GM12878 (cell line): Measurements from ENCODE around the gene ZYG11A. TPM values are rescaled to one million over a fixed set of nuclear protein-coding genes. Genes with fewer than 3 reads are reported as not detected.

Source experiments
- ATAC-seq: fragments of 200-7000 bp; cut with Tn5 transposase; 3 replicates; pipeline ENCODE4 v1.9.1; 2020; ENCODE audit warnings: mild to moderate bottlenecking, moderate library complexity
- BruUV-seq: library from RNA; stranded (reverse); fragments of 400-500 nt; replicated peaks from 2 replicates; lab custom pipeline; 2021; lab: Mats Ljungman, UMichigan
- CTCF ChIA-PET: fragments of 300-600 bp; sonication (Branson Sonifier 250); formaldehyde crosslinking; extraction: SDS; loops from one replicate; lab custom pipeline; 2021; ENCODE audit warnings: inconsistent platforms; lab: Yijun Ruan, JAX
- POLR2A ChIA-PET: fragments of 350-600 bp; formaldehyde crosslinking; extraction: SDS; loops from one replicate; lab custom pipeline; 2021; ENCODE audit warnings: inconsistent platforms; lab: Charles Lee
- RAD21 ChIA-PET: fragments of 300-600 bp; sonication (Branson Sonifier 250); formaldehyde crosslinking; loops from one replicate; lab custom pipeline; 2023; ENCODE audit warnings: antibody characterized with exemption; ENCODE audit not compliant: unreplicated experiment; lab: Charles Lee
- SMC1A ChIA-PET: fragments of 300-600 bp; sonication (Branson Sonifier 250); formaldehyde crosslinking; loops from one replicate; lab custom pipeline; 2023; ENCODE audit not compliant: unreplicated experiment, uncharacterized antibody; lab: Charles Lee
- DNase-seq: peaks from one replicate; pipeline ENCODE4 v3.0.0-alpha.2; 2011; ENCODE audit warnings: low read depth, low spot score
- FAIRE-seq: peaks from 3 replicates; lab custom pipeline; 2011; peaks lifted over from hg19 to GRCh38; lab: Jason Lieb, UNC
- H2AFZ ChIP-seq: 2 replicates; pipeline ENCODE4 v1.6.0; 2011; ENCODE audit warnings: low read depth, low read length, control low read depth; ENCODE audit not compliant: control insufficient read depth
- H3K27ac ChIP-seq: 2 replicates; pipeline ENCODE4 v1.5.1; 2011; ENCODE audit warnings: control low read depth; ENCODE audit not compliant: control insufficient read depth, insufficient read depth
- H3K27me3 ChIP-seq, 2 experiments: replicated peaks in 1 of 2; 2 replicates each; pipeline versions ENCODE4 v1.6.0 to v1.6.1; 2011; ENCODE audit warnings: low read length in 1 of 2; ENCODE audit not compliant: control insufficient read depth in 2 of 2, insufficient read depth in 2 of 2
- H3K36me3 ChIP-seq, 2 experiments: 2 replicates each; pipeline ENCODE4 v1.5.1; 2011; ENCODE audit warnings: low read length in 1 of 2; ENCODE audit not compliant: control insufficient read depth in 2 of 2, insufficient read depth in 2 of 2
- H3K4me1 ChIP-seq: 2 replicates; pipeline ENCODE4 v1.6.1; 2011; ENCODE audit warnings: mild to moderate bottlenecking, low read length, moderate library complexity, mixed read lengths; ENCODE audit not compliant: control insufficient read depth, insufficient read depth
- H3K4me2 ChIP-seq: 2 replicates; pipeline ENCODE4 v1.6.0; 2011; ENCODE audit warnings: control low read depth; ENCODE audit not compliant: control insufficient read depth, insufficient read depth
- H3K4me3 ChIP-seq: fragments of 200-600 bp; sonication (generic); 2 replicates; pipeline ENCODE4 v1.5.1; 2016
- H3K79me2 ChIP-seq: 2 replicates; pipeline ENCODE4 v1.6.0; 2011; ENCODE audit warnings: low read length; ENCODE audit not compliant: control insufficient read depth, insufficient read depth
- H3K9ac ChIP-seq: 2 replicates; pipeline ENCODE4 v1.8.0; 2011; ENCODE audit warnings: low read length, control low read depth, mixed read lengths; ENCODE audit not compliant: control insufficient read depth, insufficient read depth
- H3K9me3 ChIP-seq: replicated peaks from 3 replicates; pipeline ENCODE4 v1.5.1; 2011; ENCODE audit warnings: mild to moderate bottlenecking, low read length; ENCODE audit not compliant: control insufficient read depth, insufficient read depth
- H4K20me1 ChIP-seq: 2 replicates; pipeline ENCODE4 v1.6.0; 2011; ENCODE audit not compliant: control insufficient read depth, insufficient read depth
- BHLHE40 ChIP-seq, 2 experiments: fragments of 450-650 bp in 1 of 2; IDR thresholded peaks; 2 replicates each; pipeline ENCODE4 v1.6.1; 2011 to 2017; ENCODE audit warnings: low read depth in 2 of 2, borderline replicate concordance in 1 of 2, improper control_type of control experiment in 1 of 2, low read length in 1 of 2, mild to moderate bottlenecking in 1 of 2
- CBX5 ChIP-seq: sonication (generic); IDR thresholded peaks from 2 replicates; pipeline ENCODE4 v1.6.1; 2016; ENCODE audit warnings: low read depth, moderate library complexity, mild to moderate bottlenecking, inconsistent platforms
- FOXM1 ChIP-seq: IDR thresholded peaks from 2 replicates; pipeline ENCODE4 v1.6.1; 2012; ENCODE audit warnings: low read depth, mild to moderate bottlenecking, inconsistent platforms, low read length, moderate library complexity
- NRF1 ChIP-seq: conservative IDR thresholded peaks from 2 replicates; pipeline ENCODE4 v1.6.1; 2011; ENCODE audit warnings: mild to moderate bottlenecking, low read depth, low read length, improper control_type of control experiment
- SIX5 ChIP-seq: IDR thresholded peaks from 2 replicates; pipeline ENCODE4 v1.6.1; 2011; ENCODE audit warnings: mild to moderate bottlenecking, low read depth, low read length, moderate library complexity; ENCODE audit not compliant: severe bottlenecking
- SMAD5 ChIP-seq: IDR thresholded peaks from 2 replicates; pipeline ENCODE4 v1.6.1; 2016; ENCODE audit warnings: antibody characterized with exemption, low read depth
- SREBF2 ChIP-seq: IDR thresholded peaks from 2 replicates; pipeline ENCODE4 v1.6.1; 2012; ENCODE audit warnings: mild to moderate bottlenecking, low read length
- SRF ChIP-seq, 2 experiments: IDR thresholded peaks; 2 replicates each; pipeline ENCODE4 v1.6.1; 2011; ENCODE audit warnings: low read depth in 2 of 2, low read length in 2 of 2, mild to moderate bottlenecking in 1 of 2, moderate library complexity in 1 of 2
- WRNIP1 ChIP-seq: IDR thresholded peaks from 2 replicates; pipeline ENCODE4 v1.6.1; 2011; ENCODE audit warnings: low read depth, low read length, improper control_type of control experiment, borderline replicate concordance
- ZNF24 ChIP-seq: fragments of 450-650 bp; IDR thresholded peaks from 2 replicates; pipeline ENCODE4 v1.6.1; 2017; ENCODE audit warnings: antibody characterized with exemption, mild to moderate bottlenecking
- WGBS: methylation state at CpG from one replicate; pipeline ENCODE4 v1.1.6; 2016; ENCODE audit warnings: low lambda C conversion rate; ENCODE audit not compliant: insufficient replicate concordance, insufficient coverage; ENCODE audit errors: missing lambda C conversion rate; 5-methylcytosine and 5-hydroxymethylcytosine counted together
- in situ Hi-C: fragments of 300-500 bp; cut with MboI; formaldehyde crosslinking; loops from 9 replicates; pipeline ENCODE4 v1.14.3; 2018; ENCODE audit warnings: mixed read lengths
- intact Hi-C: fragments of 100-400 bp; cut with micrococcal nuclease; formaldehyde crosslinking; loops from one replicate; pipeline ENCODE4 v1.14.2; 2022; ENCODE audit not compliant: unreplicated experiment
- polyA plus RNA-seq, 11 experiments: library from polyadenylated mRNA; depleted of rRNA in 4 of 11; unstranded in 6 of 11; stranded (reverse) in 5 of 11; fragments of >200 nt; fragmentation: Nextera tagmentation in 4 of 11; fragmentation: Illumina TruSeq in 1 of 11; extraction: Ambion mirVana in 4 of 11; extraction: Trizol in 1 of 11; gene quantifications; 1 replicate in 1 of 11; 2 replicates in 10 of 11; pipeline versions ENCODE4 v1.2.1 to v1.2.3, GENCODE V29; 2011 to 2016; ENCODE audit warnings: inconsistent platforms in 2 of 11, missing spikeins in 2 of 11, low read depth in 1 of 11
- total RNA-seq, 4 experiments: library from RNA; depleted of rRNA in 3 of 4; stranded (reverse); fragments of >200 nt in 3 of 4; fragmentation: Illumina TruSeq in 1 of 4; extraction: Trizol in 1 of 4; gene quantifications; 2 replicates each; pipeline versions ENCODE4 v1.2.1 to v1.2.3, GENCODE V29; 2013 to 2021
- TF ChIP-seq, protein P1 (sequence below): fragments of 450-650 bp; IDR thresholded peaks from 2 replicates; pipeline ENCODE4 v1.6.1; 2018; ENCODE audit warnings: borderline replicate concordance, mild to moderate bottlenecking; ENCODE audit not compliant: partially characterized antibody
- TF ChIP-seq, protein P2 (sequence below): fragments of 450-650 bp; formaldehyde crosslinking; IDR thresholded peaks from 2 replicates; pipeline ENCODE4 v1.5.0; 2022; ENCODE audit warnings: mild to moderate bottlenecking, missing genetic modification characterization
- TF ChIP-seq, protein P3 (sequence below): IDR thresholded peaks from 2 replicates; pipeline ENCODE4 v1.6.1; 2012; ENCODE audit warnings: low read length, inconsistent platforms
- TF ChIP-seq, protein P4 (sequence below): IDR thresholded peaks from 2 replicates; pipeline ENCODE4 v1.6.1; 2011; ENCODE audit warnings: low read depth, mild to moderate bottlenecking, low read length, moderate library complexity, borderline replicate concordance; ENCODE audit errors: extremely low read depth

ZYG11A gene
- total and polyA plus RNA-seq, 10 of the 15 experiments (the other 5 are each of a cell fraction or from before 2014, with no cell fraction given), result 0.22 to 6.4 (median 0.68) TPM

DNA sequence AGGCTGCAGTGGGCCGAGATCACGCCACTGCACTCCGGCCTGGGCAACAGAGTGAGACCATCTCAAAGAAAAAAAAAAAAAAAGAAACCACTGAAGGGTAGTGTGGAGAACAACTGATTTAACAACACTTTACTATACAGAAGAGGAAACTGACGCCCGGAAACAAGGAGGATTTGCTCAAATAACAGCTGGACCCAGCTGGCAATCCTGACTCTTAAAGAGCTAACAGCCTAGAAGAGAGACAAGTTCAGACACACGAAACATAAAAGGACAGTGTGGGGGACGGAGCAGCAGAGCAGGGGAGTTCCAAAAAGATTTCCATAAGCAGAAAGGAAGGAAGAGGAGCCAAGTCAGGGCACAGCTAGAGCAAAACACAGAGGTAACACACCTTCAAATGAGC lies 74.6 kb downstream of the ZYG11A start (continued):
- TF ChIP-seq, protein P1, sequence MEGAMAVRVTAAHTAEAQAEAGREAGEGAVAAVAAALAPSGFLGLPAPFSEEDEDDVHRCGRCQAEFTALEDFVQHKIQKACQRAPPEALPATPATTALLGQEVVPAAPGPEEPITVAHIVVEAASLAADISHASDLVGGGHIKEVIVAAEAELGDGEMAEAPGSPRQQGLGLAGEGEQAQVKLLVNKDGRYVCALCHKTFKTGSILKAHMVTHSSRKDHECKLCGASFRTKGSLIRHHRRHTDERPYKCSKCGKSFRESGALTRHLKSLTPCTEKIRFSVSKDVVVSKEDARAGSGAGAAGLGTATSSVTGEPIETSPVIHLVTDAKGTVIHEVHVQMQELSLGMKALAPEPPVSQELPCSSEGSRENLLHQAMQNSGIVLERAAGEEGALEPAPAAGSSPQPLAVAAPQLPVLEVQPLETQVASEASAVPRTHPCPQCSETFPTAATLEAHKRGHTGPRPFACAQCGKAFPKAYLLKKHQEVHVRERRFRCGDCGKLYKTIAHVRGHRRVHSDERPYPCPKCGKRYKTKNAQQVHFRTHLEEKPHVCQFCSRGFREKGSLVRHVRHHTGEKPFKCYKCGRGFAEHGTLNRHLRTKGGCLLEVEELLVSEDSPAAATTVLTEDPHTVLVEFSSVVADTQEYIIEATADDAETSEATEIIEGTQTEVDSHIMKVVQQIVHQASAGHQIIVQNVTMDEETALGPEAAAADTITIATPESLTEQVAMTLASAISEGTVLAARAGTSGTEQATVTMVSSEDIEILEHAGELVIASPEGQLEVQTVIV, result no peak
- TF ChIP-seq WRNIP1, result no peak
- TF ChIP-seq, all 136 proteins: peak for 0

DNA sequence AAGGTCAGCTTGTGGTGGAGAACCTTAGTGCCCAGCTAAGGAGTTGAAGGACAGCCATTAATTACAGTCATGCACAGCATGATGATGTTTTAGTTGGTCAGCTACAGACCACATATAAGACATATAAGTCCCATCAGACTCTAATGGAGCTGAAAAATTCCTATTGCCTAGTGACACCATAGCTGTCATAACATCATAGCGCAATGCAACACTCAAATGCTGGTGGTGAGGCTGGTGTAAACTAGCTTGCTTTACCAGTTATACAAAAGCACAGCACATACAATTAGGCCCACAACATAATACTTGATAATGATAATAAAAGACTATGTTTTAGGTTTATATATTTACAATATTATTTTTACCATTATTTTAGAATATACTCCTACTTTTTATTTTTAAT lies 75.0 kb downstream of the ZYG11A start:
- DNase-seq (no peak), FAIRE-seq (no peak), ATAC-seq (no peak)
- no peaks in the 10 kb centered on the region for H3K36me3 ChIP-seq
- POLR2A ChIA-PET, result no interaction called here
- 100% methylated on average over 1 of the region's 1 CpG for WGBS
- H3K27ac ChIP-seq, result no peak overlapping the region
- H3K4me2 ChIP-seq, result no peak overlapping the region
- H3K4me1 ChIP-seq, result no peaks in the 10 kb centered on the region
- no TSS peak for BruUV-seq
- H3K9ac ChIP-seq, result no peak overlapping the region
- RAD21 ChIA-PET, result no interaction called here
- SMC1A ChIA-PET, result interaction anchor here (0.6 to 1.1 kb wide), 3 partner anchors 12 to 281 kb away, joined by 3 to 4 read pairs (median 3); no protein-coding TSS in a partner anchor
- in situ Hi-C loops (loop anchor here (25.0 kb wide), 1 partner anchor 270 kb away; the partner anchor contains the start of gene CPT2), intact Hi-C loops (no loop called here)
- no peaks in the 10 kb centered on the region for H3K9me3 ChIP-seq
- H4K20me1 ChIP-seq, result no peaks in the 10 kb centered on the region
- H3K4me3 ChIP-seq, result no peak overlapping the region
- no peaks in the 10 kb centered on the region for H3K27me3 ChIP-seq
- H3K79me2 ChIP-seq, result no peaks in the 10 kb centered on the region
- CTCF ChIA-PET, result interaction anchor here (1.1 to 1.3 kb wide), 2 partner anchors 12 to 265 kb away, joined by 3 to 4 read pairs; no protein-coding TSS in a partner anchor
- H2AFZ ChIP-seq, result no peak overlapping the region
- no peak for TF ChIP-seq NRF1
- no peak for TF ChIP-seq ZNF24
- TF ChIP-seq FOXM1, result no peak
- no peak for TF ChIP-seq SIX5
- TF ChIP-seq, protein P2, sequence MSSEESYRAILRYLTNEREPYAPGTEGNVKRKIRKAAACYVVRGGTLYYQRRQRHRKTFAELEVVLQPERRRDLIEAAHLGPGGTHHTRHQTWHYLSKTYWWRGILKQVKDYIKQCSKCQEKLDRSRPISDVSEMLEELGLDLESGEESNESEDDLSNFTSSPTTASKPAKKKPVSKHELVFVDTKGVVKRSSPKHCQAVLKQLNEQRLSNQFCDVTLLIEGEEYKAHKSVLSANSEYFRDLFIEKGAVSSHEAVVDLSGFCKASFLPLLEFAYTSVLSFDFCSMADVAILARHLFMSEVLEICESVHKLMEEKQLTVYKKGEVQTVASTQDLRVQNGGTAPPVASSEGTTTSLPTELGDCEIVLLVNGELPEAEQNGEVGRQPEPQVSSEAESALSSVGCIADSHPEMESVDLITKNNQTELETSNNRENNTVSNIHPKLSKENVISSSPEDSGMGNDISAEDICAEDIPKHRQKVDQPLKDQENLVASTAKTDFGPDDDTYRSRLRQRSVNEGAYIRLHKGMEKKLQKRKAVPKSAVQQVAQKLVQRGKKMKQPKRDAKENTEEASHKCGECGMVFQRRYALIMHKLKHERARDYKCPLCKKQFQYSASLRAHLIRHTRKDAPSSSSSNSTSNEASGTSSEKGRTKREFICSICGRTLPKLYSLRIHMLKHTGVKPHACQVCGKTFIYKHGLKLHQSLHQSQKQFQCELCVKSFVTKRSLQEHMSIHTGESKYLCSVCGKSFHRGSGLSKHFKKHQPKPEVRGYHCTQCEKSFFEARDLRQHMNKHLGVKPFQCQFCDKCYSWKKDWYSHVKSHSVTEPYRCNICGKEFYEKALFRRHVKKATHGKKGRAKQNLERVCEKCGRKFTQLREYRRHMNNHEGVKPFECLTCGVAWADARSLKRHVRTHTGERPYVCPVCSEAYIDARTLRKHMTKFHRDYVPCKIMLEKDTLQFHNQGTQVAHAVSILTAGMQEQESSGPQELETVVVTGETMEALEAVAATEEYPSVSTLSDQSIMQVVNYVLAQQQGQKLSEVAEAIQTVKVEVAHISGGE, result no peak
- TF ChIP-seq SREBF2, result no peak
- TF ChIP-seq, protein P3, sequence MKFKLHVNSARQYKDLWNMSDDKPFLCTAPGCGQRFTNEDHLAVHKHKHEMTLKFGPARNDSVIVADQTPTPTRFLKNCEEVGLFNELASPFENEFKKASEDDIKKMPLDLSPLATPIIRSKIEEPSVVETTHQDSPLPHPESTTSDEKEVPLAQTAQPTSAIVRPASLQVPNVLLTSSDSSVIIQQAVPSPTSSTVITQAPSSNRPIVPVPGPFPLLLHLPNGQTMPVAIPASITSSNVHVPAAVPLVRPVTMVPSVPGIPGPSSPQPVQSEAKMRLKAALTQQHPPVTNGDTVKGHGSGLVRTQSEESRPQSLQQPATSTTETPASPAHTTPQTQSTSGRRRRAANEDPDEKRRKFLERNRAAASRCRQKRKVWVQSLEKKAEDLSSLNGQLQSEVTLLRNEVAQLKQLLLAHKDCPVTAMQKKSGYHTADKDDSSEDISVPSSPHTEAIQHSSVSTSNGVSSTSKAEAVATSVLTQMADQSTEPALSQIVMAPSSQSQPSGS, result no peak
- TF ChIP-seq, protein P4, sequence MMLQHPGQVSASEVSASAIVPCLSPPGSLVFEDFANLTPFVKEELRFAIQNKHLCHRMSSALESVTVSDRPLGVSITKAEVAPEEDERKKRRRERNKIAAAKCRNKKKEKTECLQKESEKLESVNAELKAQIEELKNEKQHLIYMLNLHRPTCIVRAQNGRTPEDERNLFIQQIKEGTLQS, result no peak
- no peak for TF ChIP-seq BHLHE40 (IDR thresholded peaks at IDR 0.05; ENCODE audit: borderline replicate concordance in 1 of 2, low read depth in 2 of 2, low read length in 1 of 2)
- no peak for TF ChIP-seq SRF (IDR thresholded peaks at IDR 0.05; ENCODE audit: low read depth in 2 of 2, low read length in 2 of 2)
- TF ChIP-seq CBX5, result no peak
- TF ChIP-seq SMAD5, result no peak
